Breast epithelium (tissue), 4 donors: Measurements from ENCODE around the gene EPM2A. TPM values are rescaled to one million over a fixed set of nuclear protein-coding genes. Genes with fewer than 3 reads are reported as not detected.

ENCODE experiments used
- DNase-seq, 2 donors: peaks; one replicate each; pipeline ENCODE4 v3.0.0-alpha.2; 2019; ENCODE audit warnings: low spot score in 2 of 2
- H3K27ac ChIP-seq, 2 donors: fragments of 200-600 bp; sonication (generic) in 1 of 2; one replicate each; pipeline ENCODE4 v1.5.1; 2016 to 2019; ENCODE audit warnings: mild to moderate bottlenecking in 1 of 2
- H3K27me3 ChIP-seq, 2 donors: fragments of 200-600 bp; sonication (generic) in 1 of 2; one replicate each; pipeline versions ENCODE4 v1.5.1 to v1.6.0; 2017 to 2019; ENCODE audit warnings: control low read depth in 1 of 2, mild to moderate bottlenecking in 1 of 2
- H3K36me3 ChIP-seq: fragments of 200-600 bp; one replicate; pipeline ENCODE4 v1.5.1; 2019
- H3K4me1 ChIP-seq, 2 donors: fragments of 200-600 bp; sonication (generic); one replicate each; pipeline ENCODE4 v1.5.1; 2016 to 2019; ENCODE audit warnings: control low read depth in 1 of 2
- H3K4me3 ChIP-seq, 3 donors: fragments of 200-600 bp; sonication (generic); 1 replicate in 2 of 3; 2 replicates in 1 of 3; pipeline ENCODE4 v1.5.1; 2016 to 2019; ENCODE audit warnings: mild to moderate bottlenecking in 3 of 3, moderate library complexity in 2 of 3
- H3K9me3 ChIP-seq, 2 donors: fragments of 200-600 bp; sonication (generic) in 1 of 2; one replicate each; pipeline ENCODE4 v1.5.1; 2016 to 2019; ENCODE audit warnings: control low read depth in 1 of 2
- CTCF ChIP-seq, 3 donors: fragments of 450-650 bp; IDR thresholded peaks; one replicate each; pipeline ENCODE4 v1.5.1; 2016 to 2017; ENCODE audit warnings: antibody characterized with exemption in 3 of 3, mild to moderate bottlenecking in 3 of 3, moderate library complexity in 3 of 3
- POLR2A ChIP-seq: fragments of 450-650 bp; IDR thresholded peaks from one replicate; pipeline ENCODE4 v1.6.1; 2016; ENCODE audit warnings: antibody characterized with exemption, mild to moderate bottlenecking, moderate library complexity
- POLR2AphosphoS5 ChIP-seq, 3 donors: sonication (generic); formaldehyde crosslinking; IDR thresholded peaks; one replicate each; pipeline ENCODE4 v1.6.1; 2017; ENCODE audit warnings: antibody characterized with exemption in 3 of 3
- intact Hi-C: fragments of 100-400 bp; cut with DNase I; formaldehyde crosslinking; loops from one replicate; pipeline ENCODE4 v1.15.1; 2023; ENCODE audit warnings: low total_unique reads
- total RNA-seq, 3 donors: library from RNA; depleted of rRNA; stranded (reverse); fragments of >200 nt; gene quantifications; one replicate each; pipeline ENCODE4 v1.1.0, GENCODE V29; 2016

EPM2A gene
- total RNA-seq, 3 donors from 2014 or later, result 14.1 to 19.5 (median 15.7) TPM

DNA sequence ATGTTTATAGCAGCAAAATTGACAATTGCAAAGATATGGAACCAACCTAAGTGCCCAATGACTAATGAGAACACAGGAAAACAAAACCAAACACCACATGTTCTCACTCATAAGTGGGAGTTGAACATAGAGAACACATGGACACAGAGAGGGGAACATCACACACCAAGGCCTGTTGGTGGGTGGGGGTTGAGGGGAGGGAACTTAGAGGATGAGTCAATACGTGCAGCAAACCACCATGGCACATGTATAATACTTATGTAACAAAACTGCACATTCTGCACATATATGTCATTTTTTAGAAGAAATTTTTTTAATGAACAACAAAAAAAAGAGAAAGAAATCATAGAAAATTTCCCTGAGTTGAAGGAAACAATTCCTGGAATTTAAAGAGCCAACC is 3.9 kb downstream of the EPM2A start:
- TF ChIP-seq POLR2A (no peak), CTCF (IDR thresholded peaks at IDR 0.05) (no peak), POLR2AphosphoS5 (IDR thresholded peaks at IDR 0.05) (no peak)
- Histone ChIP-seq H3K27ac (no peak overlapping the region), H3K4me3 (no peak overlapping the region), H3K27me3 (no peaks in the 10 kb centered on the region), H3K4me1 (no peaks in the 10 kb centered on the region), H3K36me3 (no peaks in the 10 kb centered on the region), H3K9me3 (peaks cover 11 to 16% of the 10 kb centered on the region in 2 donors)
- intact Hi-C loops, result loop anchor here (5.0 kb wide), 1 partner anchor 371 kb away; no protein-coding TSS in a partner anchor
- no peak for DNase-seq

GRCh38 chr6:145729887-145730286 is 5.4 kb downstream of the EPM2A start:
- intact Hi-C loops, result loop anchor here (5.0 kb wide), 1 partner anchor 372 kb away; no protein-coding TSS in a partner anchor
- peaks cover 11 to 16% of the 10 kb centered on the region in 2 donors for H3K9me3 ChIP-seq
- TF ChIP-seq POLR2A (no peak), CTCF (IDR thresholded peaks at IDR 0.05) (no peak), POLR2AphosphoS5 (IDR thresholded peaks at IDR 0.05) (no peak)

GRCh38 chr6:145728444-145729385 is 6.6 kb downstream of the EPM2A start:
- Histone ChIP-seq H3K4me1 (no peaks in the 10 kb centered on the region), H3K27ac (no peak overlapping the region), H3K4me3 (no peak overlapping the region), H3K9me3 (peaks cover 11 to 16% of the 10 kb centered on the region in 2 donors), H3K27me3 (no peaks in the 10 kb centered on the region), H3K36me3 (no peaks in the 10 kb centered on the region)
- TF ChIP-seq CTCF (IDR thresholded peaks at IDR 0.05) (no peak), POLR2AphosphoS5 (IDR thresholded peaks at IDR 0.05) (no peak), POLR2A (no peak)
- intact Hi-C loops, result no loop called here
- DNase-seq, result no peak

More at GRCh38 chr6:145729887-145730286, 5.4 kb downstream of the EPM2A start:
- DNase-seq, result no peak
- Histone ChIP-seq H3K4me3 (no peak overlapping the region), H3K27ac (no peak overlapping the region), H3K27me3 (no peaks in the 10 kb centered on the region), H3K36me3 (no peaks in the 10 kb centered on the region), H3K4me1 (no peaks in the 10 kb centered on the region)

- TF ChIP-seq CTCF (IDR thresholded peaks at IDR 0.05), result no peak
- no peak overlapping the region for H3K27ac ChIP-seq
- H3K27me3 ChIP-seq, result no peaks in the 10 kb centered on the region
- no peaks in the 10 kb centered on the region for H3K36me3 ChIP-seq
- H3K4me1 ChIP-seq, result no peaks in the 10 kb centered on the region
- H3K4me3 ChIP-seq, result no peak overlapping the region
- intact Hi-C loops, result no loop called here
- no peak for DNase-seq
- H3K9me3 ChIP-seq, result peaks cover 11 to 16% of the 10 kb centered on the region in 2 donors
These were observed 7.4 kb downstream of the EPM2A start for GRCh38 chr6:145727817-145728388.

DNA sequence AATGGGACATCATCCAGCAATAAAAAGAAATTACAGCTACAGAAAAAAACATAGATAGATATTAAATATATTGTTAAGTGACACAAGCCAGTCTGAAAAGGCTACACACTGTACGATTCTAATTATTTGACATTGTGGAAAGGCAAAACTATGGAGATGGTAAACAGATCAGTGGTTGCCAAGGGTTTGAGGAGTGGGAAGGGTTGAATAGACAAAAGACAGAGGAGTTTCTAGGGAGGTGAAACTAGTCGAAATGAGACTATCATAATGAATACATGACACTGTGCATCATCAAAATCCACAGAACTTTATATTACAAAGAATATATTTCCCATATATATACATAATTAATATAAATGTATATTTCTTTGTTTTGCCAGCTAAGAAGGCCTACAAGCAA is 9.8 kb downstream of the EPM2A start:
- Histone ChIP-seq H3K27ac (no peak overlapping the region), H3K36me3 (no peaks in the 10 kb centered on the region), H3K9me3 (peaks cover 11 to 16% of the 10 kb centered on the region in 2 donors), H3K27me3 (no peaks in the 10 kb centered on the region), H3K4me3 (no peak overlapping the region), H3K4me1 (no peaks in the 10 kb centered on the region)
- intact Hi-C loops, result no loop called here
- TF ChIP-seq POLR2A, result no peak
- no peak for TF ChIP-seq POLR2AphosphoS5 (IDR thresholded peaks at IDR 0.05)
- no peak for TF ChIP-seq CTCF (IDR thresholded peaks at IDR 0.05)
- DNase-seq, result no peak
